ENCODE data around the gene POLE.

DNA sequence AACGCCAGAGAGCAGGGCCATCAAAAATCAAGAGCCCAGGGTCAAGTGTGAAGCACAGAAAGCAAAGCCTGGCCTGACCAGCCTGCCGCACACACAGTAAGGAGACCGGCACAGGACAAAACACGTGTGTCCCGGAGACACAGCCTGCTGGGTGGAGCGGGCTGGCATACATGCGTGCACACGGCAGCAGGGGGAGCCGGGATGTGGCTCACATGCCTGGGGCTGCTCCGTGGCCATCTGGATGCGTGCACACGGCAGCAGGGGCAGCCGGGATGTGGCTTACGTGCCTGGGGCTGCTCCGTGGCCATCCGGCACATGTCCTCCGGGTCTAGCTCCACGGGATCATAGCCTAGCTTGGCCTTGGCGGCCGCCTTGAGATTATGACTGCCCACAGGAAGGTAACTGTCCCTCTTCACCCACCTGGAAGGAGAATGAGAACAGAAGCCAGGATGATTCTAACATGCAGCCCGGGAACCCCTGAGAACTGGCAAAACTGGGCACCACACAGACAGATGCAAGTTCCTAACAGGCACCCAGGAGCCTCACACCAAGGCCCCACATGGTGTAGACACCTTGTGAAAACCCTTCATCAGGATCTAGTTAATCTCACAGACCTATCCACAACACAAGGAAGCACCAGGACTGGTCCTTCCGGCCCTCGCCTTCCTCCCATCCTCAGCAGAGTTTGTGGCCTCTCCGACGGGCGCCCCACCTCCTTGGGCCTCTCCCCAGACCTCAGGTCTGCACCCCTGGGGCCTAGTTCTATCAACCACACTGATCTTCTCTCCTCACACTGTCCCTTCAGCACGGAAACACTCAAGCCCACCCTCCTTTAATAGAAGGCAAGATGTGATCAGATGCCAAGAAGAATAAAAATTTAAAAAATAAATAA is 13.6 kb downstream of the POLE start:
- TF ChIP-seq, protein P1, sequence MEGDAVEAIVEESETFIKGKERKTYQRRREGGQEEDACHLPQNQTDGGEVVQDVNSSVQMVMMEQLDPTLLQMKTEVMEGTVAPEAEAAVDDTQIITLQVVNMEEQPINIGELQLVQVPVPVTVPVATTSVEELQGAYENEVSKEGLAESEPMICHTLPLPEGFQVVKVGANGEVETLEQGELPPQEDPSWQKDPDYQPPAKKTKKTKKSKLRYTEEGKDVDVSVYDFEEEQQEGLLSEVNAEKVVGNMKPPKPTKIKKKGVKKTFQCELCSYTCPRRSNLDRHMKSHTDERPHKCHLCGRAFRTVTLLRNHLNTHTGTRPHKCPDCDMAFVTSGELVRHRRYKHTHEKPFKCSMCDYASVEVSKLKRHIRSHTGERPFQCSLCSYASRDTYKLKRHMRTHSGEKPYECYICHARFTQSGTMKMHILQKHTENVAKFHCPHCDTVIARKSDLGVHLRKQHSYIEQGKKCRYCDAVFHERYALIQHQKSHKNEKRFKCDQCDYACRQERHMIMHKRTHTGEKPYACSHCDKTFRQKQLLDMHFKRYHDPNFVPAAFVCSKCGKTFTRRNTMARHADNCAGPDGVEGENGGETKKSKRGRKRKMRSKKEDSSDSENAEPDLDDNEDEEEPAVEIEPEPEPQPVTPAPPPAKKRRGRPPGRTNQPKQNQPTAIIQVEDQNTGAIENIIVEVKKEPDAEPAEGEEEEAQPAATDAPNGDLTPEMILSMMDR (conservative IDR thresholded peaks at IDR 0.05; ENCODE audit: low read length), result no peak
- no peak for TF ChIP-seq EZH2phosphoT487 (IDR thresholded peaks at IDR 0.05; ENCODE audit: borderline replicate concordance, low read depth, low read length)
